Neural cell (in vitro differentiated cells): ENCODE measurements around the gene GRWD1. TPM values are rescaled to one million over a fixed set of nuclear protein-coding genes. Genes with fewer than 3 reads are reported as not detected.

ENCODE experiments used
- H2AFZ ChIP-seq: fragments of 200-600, 300-800 bp; sonication (generic), shearing (Covaris generic); 2 replicates; pipeline ENCODE4 v1.6.0; 2014; ENCODE audit warnings: low read depth, mild to moderate bottlenecking, antibody characterized with exemption, low read length, moderate library complexity
- H3F3A ChIP-seq: fragments of 200-600 bp; shearing (Covaris generic); 2 replicates; pipeline ENCODE4 v1.6.1; 2016; ENCODE audit warnings: mild to moderate bottlenecking, moderate library complexity, mixed read lengths, antibody characterized with exemption, low read length; ENCODE audit not compliant: insufficient read depth, poor library complexity, severe bottlenecking
- H3K27ac ChIP-seq: fragments of 200-600, 300-800 bp; sonication (generic), shearing (Covaris generic); 2 replicates; pipeline ENCODE4 v1.5.1; 2014; ENCODE audit warnings: mild to moderate bottlenecking, low read length, moderate library complexity
- H3K27me3 ChIP-seq: fragments of 300-800, 200-600 bp; sonication (generic), shearing (Covaris generic); 2 replicates; pipeline ENCODE4 v1.6.0; 2014; ENCODE audit warnings: mild to moderate bottlenecking, low read depth, low read length, moderate library complexity; ENCODE audit not compliant: insufficient read depth
- H3K36me3 ChIP-seq: fragments of 300-800, 200-600 bp; sonication (generic), shearing (Covaris generic); 2 replicates; pipeline ENCODE4 v1.5.1; 2014; ENCODE audit warnings: mild to moderate bottlenecking, antibody characterized with exemption, low read length, moderate library complexity; ENCODE audit not compliant: insufficient read depth
- H3K4me2 ChIP-seq: fragments of 300-800, 200-600 bp; sonication (generic), shearing (Covaris generic); 2 replicates; pipeline ENCODE4 v1.6.0; 2014; ENCODE audit warnings: mild to moderate bottlenecking, low read length
- H3K4me3 ChIP-seq: fragments of 300-800, 200-600 bp; sonication (generic), shearing (Covaris generic); 2 replicates; pipeline ENCODE4 v1.5.1; 2014; ENCODE audit warnings: mild to moderate bottlenecking, low read length, moderate library complexity
- H3K79me2 ChIP-seq: fragments of 200-600 bp; shearing (Covaris generic); replicated peaks from 2 replicates; pipeline ENCODE4 v1.6.0; 2014; ENCODE audit warnings: mild to moderate bottlenecking, low read length, moderate library complexity; ENCODE audit not compliant: insufficient read depth
- H3K9ac ChIP-seq: fragments of 300-800, 200-600 bp; sonication (generic), shearing (Covaris generic); 2 replicates; pipeline ENCODE4 v1.6.1; 2016; ENCODE audit warnings: mild to moderate bottlenecking, low read length, mixed read lengths
- H3K9me2 ChIP-seq: fragments of 200-600 bp; shearing (Covaris generic); 2 replicates; pipeline ENCODE4 v1.6.1; 2016; ENCODE audit warnings: mild to moderate bottlenecking, low read length, mixed read lengths; ENCODE audit not compliant: insufficient read depth
- H3K9me3 ChIP-seq: fragments of 200-600, 300-800 bp; sonication (generic), shearing (Covaris generic); 2 replicates; pipeline ENCODE4 v1.6.1; 2016; ENCODE audit warnings: mild to moderate bottlenecking, mixed run types, low read length, moderate library complexity, mixed read lengths
- H4K20me1 ChIP-seq: fragments of 200-600 bp; shearing (Covaris generic); 2 replicates; pipeline ENCODE4 v1.6.1; 2016; ENCODE audit warnings: mild to moderate bottlenecking, mixed run types; ENCODE audit not compliant: insufficient read depth
- EP300 ChIP-seq: fragments of 450-650 bp; conservative IDR thresholded peaks from 2 replicates; pipeline ENCODE4 v1.6.1; 2014; ENCODE audit warnings: antibody characterized with exemption, mild to moderate bottlenecking, moderate library complexity; ENCODE audit not compliant: poor library complexity, severe bottlenecking
- EZH2 ChIP-seq: fragments of 200-600, 300-800 bp; shearing (Covaris generic), sonication (generic); IDR thresholded peaks from 2 replicates; pipeline ENCODE4 v1.6.1; 2014; ENCODE audit warnings: antibody characterized with exemption, low read length, borderline replicate concordance, mild to moderate bottlenecking; ENCODE audit not compliant: insufficient read depth, poor library complexity, severe bottlenecking
- MXI1 ChIP-seq: fragments of 450-650 bp; conservative IDR thresholded peaks from 2 replicates; pipeline ENCODE4 v1.6.1; 2014; ENCODE audit warnings: antibody characterized with exemption, mild to moderate bottlenecking; ENCODE audit not compliant: poor library complexity, severe bottlenecking
- POLR2AphosphoS5 ChIP-seq: IDR thresholded peaks from 2 replicates; pipeline ENCODE4 v1.6.1; 2012
- RAD21 ChIP-seq: fragments of 450-650 bp; conservative IDR thresholded peaks from 2 replicates; pipeline ENCODE4 v1.6.1; 2014; ENCODE audit warnings: antibody characterized with exemption, mild to moderate bottlenecking, moderate library complexity
- REST ChIP-seq: IDR thresholded peaks from 2 replicates; pipeline ENCODE4 v1.6.1; 2012; ENCODE audit warnings: borderline replicate concordance
- SMC3 ChIP-seq: fragments of 450-650 bp; conservative IDR thresholded peaks from 2 replicates; pipeline ENCODE4 v1.6.1; 2014; ENCODE audit warnings: antibody characterized with exemption, mild to moderate bottlenecking, moderate library complexity; ENCODE audit not compliant: poor library complexity
- TAF1 ChIP-seq: IDR thresholded peaks from 2 replicates; pipeline ENCODE4 v1.6.1; 2012; ENCODE audit warnings: low read depth
- polyA plus RNA-seq: library from polyadenylated mRNA; depleted of rRNA; stranded (reverse); fragments of >200 nt; gene quantifications from 2 replicates; pipeline ENCODE4 v1.2.3, GENCODE V29; 2014
- TF ChIP-seq, protein P1 (sequence below): fragments of 450-650 bp; IDR thresholded peaks from 2 replicates; pipeline ENCODE4 v1.5.1; 2014; ENCODE audit warnings: antibody characterized with exemption, mild to moderate bottlenecking, moderate library complexity; ENCODE audit not compliant: poor library complexity, severe bottlenecking

Gene GRWD1
- polyA plus RNA-seq, 1 donor from 2014 or later: 11.8 TPM

DNA sequence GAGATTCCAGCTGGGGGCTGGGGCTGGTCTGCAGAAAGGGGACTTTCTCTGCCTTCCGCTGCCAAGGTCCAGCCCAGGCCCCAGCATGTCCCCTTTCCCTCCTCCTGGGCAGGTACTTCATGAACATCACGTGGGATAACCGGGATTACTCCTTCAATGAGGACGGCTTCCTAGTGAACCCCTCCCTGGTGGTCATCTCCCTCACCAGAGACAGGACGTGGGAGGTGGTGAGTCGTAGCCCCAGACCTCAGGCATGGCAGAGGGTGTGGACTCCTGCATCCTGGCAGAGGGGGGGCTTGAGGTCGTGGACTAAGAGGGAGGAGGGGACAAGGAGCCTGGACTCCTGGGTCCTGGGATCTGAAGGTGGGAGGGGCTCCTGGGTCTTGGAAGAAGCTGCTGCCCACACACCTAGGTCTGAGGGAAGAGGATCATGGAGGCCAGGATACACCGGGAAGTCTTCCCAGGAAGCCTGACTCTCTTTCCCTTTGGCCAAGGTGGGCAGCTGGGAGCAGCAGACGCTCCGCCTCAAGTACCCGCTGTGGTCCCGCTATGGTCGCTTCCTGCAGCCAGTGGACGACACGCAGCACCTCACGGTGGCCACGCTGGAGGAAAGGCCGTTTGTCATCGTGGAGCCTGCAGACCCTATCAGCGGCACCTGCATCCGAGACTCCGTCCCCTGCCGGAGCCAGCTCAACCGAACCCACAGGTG, 31.8 kb upstream of the GRWD1 start (continued):
- TF ChIP-seq REST: no peak

DNA sequence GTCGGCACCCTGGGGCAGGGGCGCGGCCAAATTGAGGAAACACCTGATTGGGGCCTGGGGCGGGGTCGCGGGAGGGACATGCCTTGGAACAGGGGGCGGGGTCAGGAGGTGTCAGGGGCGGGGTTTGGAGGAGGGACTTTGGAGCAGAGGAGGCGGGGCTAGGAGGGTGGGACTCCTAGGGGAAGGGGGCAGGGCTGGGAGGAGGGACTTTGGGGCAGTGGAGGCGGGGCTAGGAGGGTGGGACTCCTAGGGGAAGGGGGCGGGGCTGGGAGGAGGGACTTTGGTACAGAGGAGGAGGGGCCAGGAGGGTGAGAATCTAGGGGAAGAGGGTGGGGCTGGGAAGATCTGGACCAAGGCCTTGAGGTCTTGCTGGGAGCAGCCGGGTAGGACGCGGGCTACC, 30.4 kb upstream of the GRWD1 start:
- TF ChIP-seq MXI1 (no peak), EZH2 (no peak)
- Histone ChIP-seq H3F3A (no peaks in the 10 kb centered on the region), H3K9ac (no peak overlapping the region), H3K9me2 (no peaks in the 10 kb centered on the region), H3K36me3 (peaks cover 7% of the 10 kb centered on the region), H3K9me3 (no peaks in the 10 kb centered on the region), H3K4me2 (no peak overlapping the region), H3K4me3 (no peak overlapping the region), H3K79me2 (no peaks in the 10 kb centered on the region), H3K27me3 (no peaks in the 10 kb centered on the region), H3K27ac (no peak overlapping the region), H2AFZ (no peak overlapping the region), H4K20me1 (no peaks in the 10 kb centered on the region)

- Histone ChIP-seq H4K20me1 (no peaks in the 10 kb centered on the region), H3K9me2 (no peaks in the 10 kb centered on the region), H3K4me3 (no peak overlapping the region), H3K27me3 (no peaks in the 10 kb centered on the region), H3K27ac (no peak overlapping the region), H3K9me3 (no peaks in the 10 kb centered on the region), H3K79me2 (no peaks in the 10 kb centered on the region), H2AFZ (no peak overlapping the region), H3K36me3 (peaks cover 7% of the 10 kb centered on the region), H3K4me2 (no peak overlapping the region), H3F3A (no peaks in the 10 kb centered on the region), H3K9ac (no peak overlapping the region)
- no peak for TF ChIP-seq TAF1
- TF ChIP-seq, protein P1, sequence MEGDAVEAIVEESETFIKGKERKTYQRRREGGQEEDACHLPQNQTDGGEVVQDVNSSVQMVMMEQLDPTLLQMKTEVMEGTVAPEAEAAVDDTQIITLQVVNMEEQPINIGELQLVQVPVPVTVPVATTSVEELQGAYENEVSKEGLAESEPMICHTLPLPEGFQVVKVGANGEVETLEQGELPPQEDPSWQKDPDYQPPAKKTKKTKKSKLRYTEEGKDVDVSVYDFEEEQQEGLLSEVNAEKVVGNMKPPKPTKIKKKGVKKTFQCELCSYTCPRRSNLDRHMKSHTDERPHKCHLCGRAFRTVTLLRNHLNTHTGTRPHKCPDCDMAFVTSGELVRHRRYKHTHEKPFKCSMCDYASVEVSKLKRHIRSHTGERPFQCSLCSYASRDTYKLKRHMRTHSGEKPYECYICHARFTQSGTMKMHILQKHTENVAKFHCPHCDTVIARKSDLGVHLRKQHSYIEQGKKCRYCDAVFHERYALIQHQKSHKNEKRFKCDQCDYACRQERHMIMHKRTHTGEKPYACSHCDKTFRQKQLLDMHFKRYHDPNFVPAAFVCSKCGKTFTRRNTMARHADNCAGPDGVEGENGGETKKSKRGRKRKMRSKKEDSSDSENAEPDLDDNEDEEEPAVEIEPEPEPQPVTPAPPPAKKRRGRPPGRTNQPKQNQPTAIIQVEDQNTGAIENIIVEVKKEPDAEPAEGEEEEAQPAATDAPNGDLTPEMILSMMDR: no peak
- no peak for TF ChIP-seq POLR2AphosphoS5
- no peak for TF ChIP-seq EP300
- TF ChIP-seq MXI1: no peak
- TF ChIP-seq EZH2: no peak
- TF ChIP-seq REST: no peak
- no peak for TF ChIP-seq SMC3
- no peak for TF ChIP-seq RAD21
Measured at GRCh38 chr19:48415806-48416221, 30.0 kb upstream of the GRWD1 start.
